Vagina (tissue), 2 donors: Measurements from ENCODE around the gene HACD2.

Experiments used
- POLR2A ChIP-seq, 2 donors: fragments of 450-650 bp; IDR thresholded peaks; one replicate each; pipeline ENCODE4 v1.6.1; 2017; ENCODE audit warnings: antibody characterized with exemption in 2 of 2, mild to moderate bottlenecking in 2 of 2, moderate library complexity in 2 of 2
- TF ChIP-seq, protein P1 (sequence below), 3 experiments: fragments of 450-650 bp in 2 of 3; fragments of 200-600 bp in 1 of 3; sonication (generic) in 1 of 3; IDR thresholded peaks; one replicate each; pipeline ENCODE4 v1.5.1; 2017 to 2019; ENCODE audit warnings: antibody characterized with exemption in 3 of 3, mild to moderate bottlenecking in 2 of 3, moderate library complexity in 2 of 3

DNA sequence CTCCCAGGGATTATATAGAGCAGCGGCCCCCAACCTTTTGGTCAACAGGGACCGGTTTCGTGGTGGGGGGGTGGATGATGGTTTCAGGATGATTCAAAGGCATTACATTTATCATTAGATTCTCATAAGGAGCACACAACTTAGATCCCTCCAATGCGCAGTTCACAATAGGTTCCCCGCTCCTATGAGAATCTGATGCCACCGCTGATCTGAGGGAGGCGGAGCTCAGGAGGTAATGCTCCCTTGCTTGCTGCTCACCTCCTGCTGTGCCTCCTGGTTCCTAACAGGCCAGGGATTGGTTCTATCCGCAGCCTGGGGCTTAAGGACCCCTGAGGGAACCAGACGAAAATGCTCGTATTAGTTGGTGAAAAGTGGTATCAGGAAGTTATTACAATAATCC is 1.3 kb upstream of the HACD2 start:
- TF ChIP-seq, protein P1, sequence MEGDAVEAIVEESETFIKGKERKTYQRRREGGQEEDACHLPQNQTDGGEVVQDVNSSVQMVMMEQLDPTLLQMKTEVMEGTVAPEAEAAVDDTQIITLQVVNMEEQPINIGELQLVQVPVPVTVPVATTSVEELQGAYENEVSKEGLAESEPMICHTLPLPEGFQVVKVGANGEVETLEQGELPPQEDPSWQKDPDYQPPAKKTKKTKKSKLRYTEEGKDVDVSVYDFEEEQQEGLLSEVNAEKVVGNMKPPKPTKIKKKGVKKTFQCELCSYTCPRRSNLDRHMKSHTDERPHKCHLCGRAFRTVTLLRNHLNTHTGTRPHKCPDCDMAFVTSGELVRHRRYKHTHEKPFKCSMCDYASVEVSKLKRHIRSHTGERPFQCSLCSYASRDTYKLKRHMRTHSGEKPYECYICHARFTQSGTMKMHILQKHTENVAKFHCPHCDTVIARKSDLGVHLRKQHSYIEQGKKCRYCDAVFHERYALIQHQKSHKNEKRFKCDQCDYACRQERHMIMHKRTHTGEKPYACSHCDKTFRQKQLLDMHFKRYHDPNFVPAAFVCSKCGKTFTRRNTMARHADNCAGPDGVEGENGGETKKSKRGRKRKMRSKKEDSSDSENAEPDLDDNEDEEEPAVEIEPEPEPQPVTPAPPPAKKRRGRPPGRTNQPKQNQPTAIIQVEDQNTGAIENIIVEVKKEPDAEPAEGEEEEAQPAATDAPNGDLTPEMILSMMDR (IDR thresholded peaks at IDR 0.05), result no peak
- TF ChIP-seq POLR2A (IDR thresholded peaks at IDR 0.05), result no peak
